Smooth muscle cell (in vitro differentiated cells): ENCODE data around the gene IRX2. TPM values are rescaled to one million over a fixed set of nuclear protein-coding genes. Genes with fewer than 3 reads are reported as not detected.

Experiments
- DNase-seq: peaks from one replicate; lab custom pipeline; 2025; ENCODE audit not compliant: unreplicated experiment; lab: John Stamatoyannopoulos, UW
- H2AFZ ChIP-seq: fragments of 200-600 bp; sonication (generic); 2 replicates; pipeline ENCODE4 v1.6.0; 2016; ENCODE audit warnings: antibody characterized with exemption, low read depth, mild to moderate bottlenecking
- H3F3A ChIP-seq: fragments of 200-600 bp; sonication (generic); 2 replicates; pipeline ENCODE4 v1.6.0; 2017; ENCODE audit warnings: antibody characterized with exemption, low read depth
- H3K27ac ChIP-seq: fragments of 200-600 bp; sonication (generic); 2 replicates; pipeline ENCODE4 v1.5.1; 2016; ENCODE audit warnings: low read depth, mild to moderate bottlenecking
- H3K27me3 ChIP-seq: fragments of 200-600 bp; sonication (generic); 2 replicates; pipeline ENCODE4 v1.6.1; 2016; ENCODE audit warnings: low read depth, mild to moderate bottlenecking
- H3K36me3 ChIP-seq: fragments of 200-600 bp; sonication (generic); 2 replicates; pipeline ENCODE4 v1.5.1; 2016; ENCODE audit warnings: low read depth
- H3K4me1 ChIP-seq: fragments of 200-600 bp; sonication (generic); 2 replicates; pipeline ENCODE4 v1.5.1; 2016; ENCODE audit warnings: low read depth
- H3K4me2 ChIP-seq: fragments of 200-600 bp; sonication (generic); 2 replicates; pipeline ENCODE4 v1.6.0; 2016; ENCODE audit warnings: mild to moderate bottlenecking
- H3K4me3 ChIP-seq: fragments of 200-600 bp; sonication (generic); 2 replicates; pipeline ENCODE4 v1.5.1; 2016; ENCODE audit warnings: mild to moderate bottlenecking
- H3K79me2 ChIP-seq: fragments of 200-600 bp; sonication (generic); 2 replicates; pipeline ENCODE4 v1.6.0; 2016; ENCODE audit warnings: low read depth, mild to moderate bottlenecking
- H3K9ac ChIP-seq: fragments of 200-600 bp; sonication (generic); 2 replicates; pipeline ENCODE4 v1.6.0; 2016; ENCODE audit warnings: low read depth
- H3K9me3 ChIP-seq: fragments of 200-600 bp; sonication (generic); replicated peaks from 2 replicates; pipeline ENCODE4 v1.5.1; 2016; ENCODE audit warnings: low read depth
- H4K20me1 ChIP-seq: fragments of 200-600 bp; sonication (generic); 2 replicates; pipeline ENCODE4 v1.6.0; 2016; ENCODE audit warnings: low read depth
- CTCF ChIP-seq: fragments of 200-600 bp; sonication (generic); IDR thresholded peaks from 2 replicates; pipeline ENCODE4 v1.5.1; 2017; ENCODE audit warnings: borderline replicate concordance, mild to moderate bottlenecking, antibody characterized with exemption; ENCODE audit not compliant: insufficient read depth, poor library complexity, severe bottlenecking
- WGBS: methylation state at CpG from one replicate; pipeline ENCODE4 v1.1.7; 2016; ENCODE audit warnings: low lambda C conversion rate; 5-methylcytosine and 5-hydroxymethylcytosine counted together
- polyA plus RNA-seq: library from polyadenylated mRNA; unstranded; fragments of >200 nt; fragmentation: Nextera tagmentation; extraction: Ambion mirVana; gene quantifications from 2 replicates; pipeline ENCODE4 v1.2.1, GENCODE V29; 2016
- total RNA-seq: library from RNA; depleted of rRNA; stranded (reverse); fragments of >200 nt; gene quantifications from 2 replicates; pipeline ENCODE4 v1.2.3, GENCODE V29; 2014

IRX2 gene
- total and polyA plus RNA-seq, 2 experiments from 2014 or later: 0.67 to 1.1 TPM

GRCh38 chr5:2708751-2709150, 42.7 kb downstream of the IRX2 start:
- Histone ChIP-seq H2AFZ (no peak overlapping the region), H3F3A (no peaks in the 10 kb centered on the region), H3K27me3 (peaks cover 4% of the 10 kb centered on the region), H3K4me2 (no peak overlapping the region), H3K4me1 (no peaks in the 10 kb centered on the region), H4K20me1 (no peaks in the 10 kb centered on the region), H3K9ac (no peak overlapping the region), H3K9me3 (no peaks in the 10 kb centered on the region), H3K79me2 (no peaks in the 10 kb centered on the region), H3K4me3 (no peak overlapping the region), H3K36me3 (no peaks in the 10 kb centered on the region), H3K27ac (no peak overlapping the region)
- TF ChIP-seq CTCF: no peak
- no peak for DNase-seq
- 94% methylated on average over 10 of the region's 10 CpGs for WGBS

- H3K79me2 ChIP-seq: no peaks in the 10 kb centered on the region
- 94% methylated on average over 15 of the region's 15 CpGs for WGBS
- H3K27ac ChIP-seq: no peak overlapping the region
- H3K4me3 ChIP-seq: no peak overlapping the region
- no peak for DNase-seq
- no peak overlapping the region for H3K9ac ChIP-seq
- no peaks in the 10 kb centered on the region for H3K9me3 ChIP-seq
- H3K27me3 ChIP-seq: peaks cover 4% of the 10 kb centered on the region
- H3K4me1 ChIP-seq: no peaks in the 10 kb centered on the region
- H3F3A ChIP-seq: no peaks in the 10 kb centered on the region
- H3K4me2 ChIP-seq: no peak overlapping the region
- no peak overlapping the region for H2AFZ ChIP-seq
- H4K20me1 ChIP-seq: no peaks in the 10 kb centered on the region
- no peaks in the 10 kb centered on the region for H3K36me3 ChIP-seq
- TF ChIP-seq CTCF: no peak
These were observed 43.3 kb downstream of the IRX2 start for GRCh38 chr5:2708132-2708531.

GRCh38 chr5:2705861-2706260, 45.6 kb downstream of the IRX2 start:
- H3K79me2 ChIP-seq: no peaks in the 10 kb centered on the region
- no peaks in the 10 kb centered on the region for H3K36me3 ChIP-seq
- H3K9me3 ChIP-seq: no peaks in the 10 kb centered on the region
- H2AFZ ChIP-seq: no peak overlapping the region
- no peaks in the 10 kb centered on the region for H3F3A ChIP-seq
- H3K4me2 ChIP-seq: no peak overlapping the region
- H3K9ac ChIP-seq: no peak overlapping the region
- H3K4me3 ChIP-seq: no peak overlapping the region
- TF ChIP-seq CTCF: no peak
- no peaks in the 10 kb centered on the region for H4K20me1 ChIP-seq
- no peaks in the 10 kb centered on the region for H3K4me1 ChIP-seq
- no peak for DNase-seq
- 82% methylated on average over 10 of the region's 10 CpGs for WGBS
- no peak overlapping the region for H3K27ac ChIP-seq
- H3K27me3 ChIP-seq: peaks cover 4% of the 10 kb centered on the region

GRCh38 chr5:2704806-2705645, 46.5 kb downstream of the IRX2 start:
- no peak for TF ChIP-seq CTCF

More at GRCh38 chr5:2704806-2705645, 46.5 kb downstream of the IRX2 start:
- H3K79me2 ChIP-seq: no peaks in the 10 kb centered on the region
- H3K27me3 ChIP-seq: peaks cover 4% of the 10 kb centered on the region
- WGBS: 93% methylated on average over 16 of the region's 16 CpGs
- H3K9ac ChIP-seq: no peak overlapping the region
- no peak overlapping the region for H3K4me3 ChIP-seq
- no peak for DNase-seq
- no peaks in the 10 kb centered on the region for H3K36me3 ChIP-seq
- no peak overlapping the region for H3K27ac ChIP-seq
- H4K20me1 ChIP-seq: no peaks in the 10 kb centered on the region
- H3F3A ChIP-seq: no peaks in the 10 kb centered on the region
- no peaks in the 10 kb centered on the region for H3K4me1 ChIP-seq
- H2AFZ ChIP-seq: no peak overlapping the region
- H3K4me2 ChIP-seq: no peak overlapping the region
- H3K9me3 ChIP-seq: no peaks in the 10 kb centered on the region
